Stimulated activated CD4-positive, alpha-beta T cell treated with anti-CD3 and anti-CD28 coated beads, Interleukin-4, amount 100 ng/mL, for 24 hours (primary cell): ENCODE results near the gene MIXL1.
"Not testable (repeated sequence)": the region's sequence is repeated elsewhere in the genome, so short reads cannot be mapped to it uniquely, and the experiment has no call there.

Source experiments
- DNase-seq: peaks from one replicate; pipeline ENCODE4 v3.0.0-alpha.2; 2020

MIXL1 gene

GRCh38 chr1:226215239-226215638, 8.2 kb upstream of the MIXL1 start:
- DNase-seq = no peak

- no peak for DNase-seq
Measured at GRCh38 chr1:226216056-226216455, 7.4 kb upstream of the MIXL1 start.

GRCh38 chr1:226217273-226217672, 6.2 kb upstream of the MIXL1 start:
- DNase-seq = no peak

- no peak for DNase-seq
Measured at GRCh38 chr1:226220473-226221189, 2.8 kb upstream of the MIXL1 start.

- DNase-seq = no peak
Measured at GRCh38 chr1:226222686-226223085, 778 bp upstream of the MIXL1 start.

GRCh38 chr1:226223786-226224244, 351 bp downstream of the MIXL1 start:
- no peak for DNase-seq

- DNase-seq = no peak
Measured at GRCh38 chr1:226226601-226227000, 3.1 kb downstream of the MIXL1 start.

GRCh38 chr1:226233293-226233692, 9.8 kb downstream of the MIXL1 start:
- DNase-seq = no peak

GRCh38 chr1:226233806-226234205, 10.3 kb downstream of the MIXL1 start:
- DNase-seq = no peak

- no peak for DNase-seq
Measured at GRCh38 chr1:226236826-226237225, 13.4 kb downstream of the MIXL1 start.

- DNase-seq = no peak
Measured at GRCh38 chr1:226239421-226239820, 16.0 kb downstream of the MIXL1 start.

GRCh38 chr1:226248091-226248490, 24.6 kb downstream of the MIXL1 start:
- DNase-seq = no peak

GRCh38 chr1:226248796-226249195, 25.3 kb downstream of the MIXL1 start:
- DNase-seq = no peak

GRCh38 chr1:226250511-226250910, 27.0 kb downstream of the MIXL1 start:
- no peak for DNase-seq

GRCh38 chr1:226252841-226253240, 29.4 kb downstream of the MIXL1 start:
- not testable (repeated sequence) for DNase-seq

GRCh38 chr1:226253933-226254332, 30.5 kb downstream of the MIXL1 start:
- no peak for DNase-seq

GRCh38 chr1:226255380-226255779, 31.9 kb downstream of the MIXL1 start:
- DNase-seq = no peak

GRCh38 chr1:226261818-226262217, 38.4 kb downstream of the MIXL1 start:
- DNase-seq = no peak

GRCh38 chr1:226268421-226269124, 45.1 kb downstream of the MIXL1 start:
- no peak for DNase-seq

GRCh38 chr1:226272233-226272902, 48.9 kb downstream of the MIXL1 start:
- DNase-seq = not testable (repeated sequence)

GRCh38 chr1:226274138-226274537, 50.7 kb downstream of the MIXL1 start:
- DNase-seq = no peak

GRCh38 chr1:226276077-226276682, 52.7 kb downstream of the MIXL1 start:
- no peak for DNase-seq
